ENCODE measurements around the gene ZNF641. TPM values are rescaled to one million over a fixed set of nuclear protein-coding genes. Genes with fewer than 3 reads are reported as not detected.

ZNF641 gene
- total RNA-seq, 2 experiments from 2014 or later: 3.5 to 6.0 TPM

DNA sequence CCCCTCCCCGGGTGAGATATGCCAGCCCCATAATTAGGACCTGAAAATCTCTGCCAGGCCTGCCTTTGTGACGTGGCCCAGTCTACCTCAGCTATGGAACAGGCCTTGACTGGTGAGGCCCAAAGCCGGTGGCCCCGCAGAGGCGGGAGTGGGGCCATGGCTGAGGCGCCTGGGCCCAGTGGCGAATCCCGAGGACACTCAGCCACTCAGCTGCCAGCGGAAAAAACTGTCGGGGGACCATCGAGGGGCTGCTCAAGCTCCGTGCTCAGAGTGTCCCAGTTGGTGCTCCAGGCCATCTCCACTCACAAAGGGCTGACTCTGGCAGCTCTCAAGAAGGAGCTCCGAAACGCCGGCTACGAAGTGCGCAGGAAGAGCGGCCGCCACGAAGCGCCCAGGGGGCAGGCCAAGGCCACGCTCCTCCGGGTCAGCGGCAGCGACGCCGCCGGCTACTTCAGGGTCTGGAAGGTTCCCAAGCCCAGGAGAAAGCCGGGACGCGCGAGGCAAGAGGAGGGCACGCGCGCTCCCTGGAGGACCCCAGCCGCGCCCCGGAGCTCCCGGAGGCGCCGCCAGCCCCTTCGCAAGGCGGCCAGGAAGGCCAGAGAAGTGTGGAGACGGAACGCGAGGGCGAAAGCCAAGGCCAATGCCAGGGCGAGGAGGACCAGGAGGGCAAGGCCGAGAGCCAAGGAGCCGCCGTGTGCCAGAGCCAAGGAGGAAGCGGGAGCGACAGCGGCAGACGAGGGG, 21.4 kb downstream of the ZNF641 start:
- CTCF ChIA-PET: no interaction called here
- intact Hi-C loops (cut with micrococcal nuclease): no loop called here
- Mint-ChIP-seq H3K9me3 (no peaks in the 10 kb centered on the region), H3K27ac (no peak overlapping the region), H3K4me1 (ENCODE audit: low read depth) (peaks cover 2% of the 10 kb centered on the region), H3K27me3 (ENCODE audit: low read depth) (no peaks in the 10 kb centered on the region), H3K36me3 (ENCODE audit: low read depth) (no peaks in the 10 kb centered on the region), H3K4me3 (no peak overlapping the region)
- DNase-seq: no peak

DNA sequence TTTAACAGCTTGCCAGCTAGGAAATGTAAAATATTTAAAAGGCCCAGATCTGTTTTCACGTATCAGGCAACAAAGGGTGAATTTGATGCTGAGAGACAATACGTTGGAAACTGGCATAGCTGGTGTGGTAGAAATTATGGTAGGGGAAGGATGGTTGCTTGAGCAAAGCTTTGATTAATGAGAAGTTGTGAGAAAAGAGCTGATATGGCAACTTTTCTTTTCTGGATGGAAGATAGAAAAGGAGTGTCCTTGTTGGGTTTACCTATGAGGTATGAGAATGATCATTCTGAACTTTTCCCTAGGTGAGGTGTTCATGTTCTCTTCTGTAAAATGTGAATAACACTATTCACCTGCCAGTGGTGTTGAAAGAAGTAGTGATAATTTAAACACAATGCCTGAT, 34.2 kb downstream of the ZNF641 start:
- H3K9me3 Mint-ChIP-seq: peaks cover 3% of the 10 kb centered on the region
- H3K4me3 Mint-ChIP-seq: no peak overlapping the region
- intact Hi-C loops (cut with micrococcal nuclease): no loop called here
- H3K27me3 Mint-ChIP-seq (ENCODE audit: low read depth): no peaks in the 10 kb centered on the region
- DNase-seq: no peak
- CTCF ChIA-PET: no interaction called here
- no peak overlapping the region for H3K27ac Mint-ChIP-seq
- no peaks in the 10 kb centered on the region for H3K36me3 Mint-ChIP-seq (ENCODE audit: low read depth)
- H3K4me1 Mint-ChIP-seq (ENCODE audit: low read depth): no peaks in the 10 kb centered on the region

DNA sequence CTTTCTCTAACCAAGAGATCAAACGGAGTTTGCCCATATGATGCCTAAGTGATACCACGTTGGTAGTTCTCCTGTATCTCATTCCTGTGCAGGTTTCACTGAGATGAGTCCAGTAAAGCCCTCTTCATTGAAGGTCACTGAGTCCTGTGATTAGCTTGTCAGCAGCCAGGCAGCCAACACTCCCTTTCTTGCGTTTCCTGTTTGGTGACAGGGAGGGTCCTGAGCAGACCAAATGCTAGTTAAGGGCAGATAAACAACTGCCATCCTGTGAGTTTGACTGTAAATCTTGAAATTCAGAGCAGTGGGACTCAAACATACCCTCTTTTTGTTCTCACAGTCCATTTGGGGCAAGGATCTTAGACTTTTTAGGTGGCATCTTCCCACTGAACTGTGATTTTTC, 39.4 kb downstream of the ZNF641 start:
- CTCF ChIA-PET: no interaction called here

DNA sequence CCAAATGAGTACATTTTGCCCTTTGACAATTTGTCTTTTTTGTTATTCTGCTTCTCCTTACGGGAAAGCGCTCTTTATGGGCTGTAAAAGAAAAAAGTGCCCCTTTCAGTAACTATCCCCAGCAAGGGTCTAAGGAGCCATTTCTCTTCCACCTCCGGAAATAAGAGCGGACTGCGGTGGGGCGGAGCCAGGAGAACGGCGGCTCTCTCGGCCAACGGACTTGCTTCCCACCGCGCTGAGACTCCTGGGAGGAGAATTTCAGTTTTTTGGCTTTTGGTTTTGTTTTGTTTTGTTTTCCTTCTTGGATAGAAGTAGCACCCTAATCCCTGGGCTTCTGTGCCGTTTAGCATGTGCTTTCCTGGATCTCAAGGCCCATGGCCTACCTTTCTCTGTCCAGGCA, 43.5 kb downstream of the ZNF641 start:
- Mint-ChIP-seq H3K27me3 (ENCODE audit: low read depth) (no peaks in the 10 kb centered on the region), H3K4me3 (no peak overlapping the region), H3K9me3 (no peaks in the 10 kb centered on the region), H3K27ac (no peak overlapping the region), H3K4me1 (ENCODE audit: low read depth) (no peaks in the 10 kb centered on the region), H3K36me3 (ENCODE audit: low read depth) (no peaks in the 10 kb centered on the region)
- CTCF ChIA-PET: no interaction called here
- intact Hi-C loops (cut with micrococcal nuclease): no loop called here
- DNase-seq: no peak

More for the DNA sequence above, 39.4 kb downstream of the ZNF641 start:
- Mint-ChIP-seq H3K27me3 (ENCODE audit: low read depth) (no peaks in the 10 kb centered on the region), H3K4me1 (ENCODE audit: low read depth) (no peaks in the 10 kb centered on the region), H3K36me3 (ENCODE audit: low read depth) (no peaks in the 10 kb centered on the region), H3K4me3 (no peak overlapping the region), H3K9me3 (no peaks in the 10 kb centered on the region), H3K27ac (no peak overlapping the region)
- intact Hi-C loops (cut with micrococcal nuclease): no loop called here
- no peak for DNase-seq

DNA sequence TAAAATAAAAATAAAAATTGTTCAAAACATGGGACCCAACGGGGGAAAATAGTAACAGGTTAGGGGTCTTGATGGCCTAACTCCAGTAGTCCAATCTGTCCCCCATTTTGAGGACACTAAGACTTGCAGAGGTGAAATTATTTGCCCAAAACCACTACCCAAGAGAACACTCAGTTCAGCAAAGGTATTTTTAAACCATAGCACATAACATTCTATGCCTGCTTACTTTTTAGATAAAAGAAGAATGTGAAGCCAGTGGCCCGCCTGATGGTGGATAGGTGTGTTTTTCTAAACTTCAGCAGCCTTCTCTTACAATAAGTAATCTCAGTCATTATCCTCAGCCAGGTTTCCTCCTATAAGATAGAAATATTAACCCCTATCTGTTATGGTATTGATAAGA, 45.5 kb downstream of the ZNF641 start:
- H3K4me3 Mint-ChIP-seq: no peak overlapping the region
- no peaks in the 10 kb centered on the region for H3K9me3 Mint-ChIP-seq
- no peak overlapping the region for H3K27ac Mint-ChIP-seq
- no peaks in the 10 kb centered on the region for H3K4me1 Mint-ChIP-seq (ENCODE audit: low read depth)
- intact Hi-C loops (cut with micrococcal nuclease): no loop called here
- H3K27me3 Mint-ChIP-seq (ENCODE audit: low read depth): no peaks in the 10 kb centered on the region
- no peaks in the 10 kb centered on the region for H3K36me3 Mint-ChIP-seq (ENCODE audit: low read depth)
- CTCF ChIA-PET: no interaction called here
- no peak for DNase-seq

DNA sequence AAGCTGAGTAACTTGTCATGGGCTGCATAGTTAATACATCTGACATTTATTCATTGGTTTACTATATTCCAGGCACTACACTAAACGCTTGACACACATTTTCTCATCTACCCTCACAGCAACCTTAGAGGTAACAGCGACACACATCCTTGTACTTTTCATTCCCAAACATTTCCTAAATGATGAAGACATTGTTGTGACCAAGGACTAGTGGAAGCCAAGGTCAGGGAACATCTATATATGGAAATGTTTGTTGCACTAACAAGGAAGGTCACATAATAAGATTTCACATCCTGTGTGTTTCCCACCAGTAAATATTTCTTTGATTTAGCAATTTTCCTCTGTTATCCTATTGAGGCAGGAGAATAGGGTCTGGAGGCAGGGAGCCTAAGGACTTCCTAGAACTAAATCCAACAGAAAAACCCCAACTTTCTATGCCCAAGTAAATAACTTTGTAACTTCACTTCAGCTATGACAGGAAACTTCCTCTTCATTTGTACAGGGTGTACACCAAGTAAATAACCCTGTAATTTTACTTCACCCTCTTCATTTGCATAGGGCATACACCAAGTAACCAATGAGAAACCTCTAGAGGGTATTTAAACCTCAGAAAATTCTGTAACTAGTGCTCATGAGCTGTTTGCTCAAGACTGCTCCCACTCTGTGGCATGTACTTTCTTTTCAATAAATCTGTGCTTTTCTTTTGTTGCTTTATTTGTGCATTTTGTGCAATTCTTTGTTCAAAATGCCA, 48.4 kb downstream of the ZNF641 start:
- CTCF ChIA-PET: no interaction called here
- Mint-ChIP-seq H3K36me3 (ENCODE audit: low read depth) (no peaks in the 10 kb centered on the region), H3K4me1 (ENCODE audit: low read depth) (no peaks in the 10 kb centered on the region), H3K9me3 (no peaks in the 10 kb centered on the region), H3K4me3 (no peak overlapping the region), H3K27ac (no peak overlapping the region), H3K27me3 (ENCODE audit: low read depth) (no peaks in the 10 kb centered on the region)
- intact Hi-C loops (cut with micrococcal nuclease): no loop called here
- DNase-seq: no peak

DNA sequence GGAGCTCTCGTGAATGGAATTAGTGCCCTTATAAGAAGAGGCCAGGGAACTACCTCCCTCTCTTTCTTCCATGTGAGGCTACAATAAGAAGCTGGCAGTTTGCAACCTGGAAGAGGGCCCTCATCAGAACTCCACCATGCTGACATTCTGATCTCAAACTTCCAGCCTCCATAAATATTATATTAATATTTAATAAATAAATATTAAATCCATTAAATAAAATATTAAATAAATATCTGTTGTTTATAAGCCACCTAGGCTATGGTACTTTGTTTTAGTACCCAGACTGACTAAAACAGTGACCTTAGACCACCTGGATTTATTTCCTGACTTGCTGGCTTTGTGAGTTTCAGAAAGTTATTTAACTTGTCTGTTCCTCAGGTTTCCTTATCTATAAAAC, 49.9 kb downstream of the ZNF641 start:
- no peak overlapping the region for H3K4me3 Mint-ChIP-seq
- CTCF ChIA-PET: no interaction called here
- H3K9me3 Mint-ChIP-seq: no peaks in the 10 kb centered on the region
- intact Hi-C loops (cut with micrococcal nuclease): no loop called here
- H3K27me3 Mint-ChIP-seq (ENCODE audit: low read depth): no peaks in the 10 kb centered on the region
- H3K4me1 Mint-ChIP-seq (ENCODE audit: low read depth): peaks cover 8% of the 10 kb centered on the region
- H3K27ac Mint-ChIP-seq: no peak overlapping the region
- no peak for DNase-seq
- H3K36me3 Mint-ChIP-seq (ENCODE audit: low read depth): no peaks in the 10 kb centered on the region

DNA sequence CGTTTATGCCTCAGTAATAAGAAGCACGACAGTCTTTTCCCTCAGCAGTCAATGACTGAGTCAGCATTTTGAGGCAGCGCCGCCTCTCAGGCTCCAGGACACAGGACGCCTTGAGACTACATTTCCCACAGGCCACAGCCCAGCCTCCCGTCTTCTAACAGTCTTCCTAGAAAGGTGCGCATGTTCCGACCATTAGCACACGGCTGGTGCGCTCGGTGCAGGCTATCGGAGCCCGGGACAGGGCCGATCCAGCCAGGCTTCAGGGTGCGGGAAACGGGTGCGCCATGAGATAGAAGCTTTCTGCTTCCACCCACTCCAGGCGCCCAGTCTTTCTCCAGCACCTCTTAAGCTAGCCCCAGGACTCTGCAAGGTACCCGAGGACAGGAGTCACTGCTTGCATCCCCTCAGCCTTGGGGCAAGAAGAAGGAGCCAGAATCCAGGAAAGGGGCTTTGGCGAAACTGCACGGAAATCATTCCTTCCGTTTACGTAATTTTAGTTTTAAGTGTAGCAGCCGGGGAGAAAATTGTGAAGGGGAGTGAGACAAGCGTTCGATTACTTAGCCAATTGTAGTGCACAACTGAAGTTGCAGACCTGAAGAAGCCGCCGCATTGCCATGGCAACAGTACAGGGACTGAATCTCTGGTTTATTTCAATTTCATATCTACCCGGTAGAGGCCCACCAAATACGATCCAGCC, 54.0 kb downstream of the ZNF641 start:
- intact Hi-C loops (cut with micrococcal nuclease): no loop called here
- CTCF ChIA-PET: interaction anchor here (1.0 kb wide), 1 partner anchor 10 kb away, joined by 3 read pairs; no protein-coding TSS in a partner anchor
- Mint-ChIP-seq H3K27ac (no peak overlapping the region), H3K4me1 (ENCODE audit: low read depth) (peaks cover 8% of the 10 kb centered on the region), H3K36me3 (ENCODE audit: low read depth) (no peaks in the 10 kb centered on the region), H3K27me3 (ENCODE audit: low read depth) (no peaks in the 10 kb centered on the region), H3K9me3 (no peaks in the 10 kb centered on the region), H3K4me3 (peak overlapping the region; percentile 72)
- DNase-seq: peak; percentile 77

DNA sequence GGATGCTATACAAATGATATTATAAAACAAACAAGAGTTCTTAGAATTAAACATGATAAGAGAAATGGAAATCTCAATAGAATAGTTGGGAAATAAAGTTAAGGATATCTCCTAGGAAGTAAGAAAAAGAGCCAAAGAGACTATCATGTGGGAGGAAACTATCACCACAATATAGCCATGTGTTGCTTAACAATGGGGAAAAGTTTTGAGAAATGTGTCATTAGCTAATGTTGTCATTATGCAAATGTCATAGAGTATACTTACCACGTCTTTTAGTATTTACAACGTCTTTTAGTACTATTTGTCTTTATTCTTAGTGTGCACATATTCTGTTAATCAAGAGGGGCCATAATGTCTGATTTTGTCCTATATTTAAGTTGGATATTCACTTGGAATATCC, 58.7 kb downstream of the ZNF641 start:
- Mint-ChIP-seq H3K36me3 (ENCODE audit: low read depth) (no peaks in the 10 kb centered on the region), H3K4me3 (no peak overlapping the region), H3K27me3 (ENCODE audit: low read depth) (no peaks in the 10 kb centered on the region), H3K4me1 (ENCODE audit: low read depth) (peaks cover 9% of the 10 kb centered on the region), H3K27ac (no peak overlapping the region), H3K9me3 (no peaks in the 10 kb centered on the region)
- no peak for DNase-seq
- intact Hi-C loops (cut with micrococcal nuclease): no loop called here
- CTCF ChIA-PET: no interaction called here

DNA sequence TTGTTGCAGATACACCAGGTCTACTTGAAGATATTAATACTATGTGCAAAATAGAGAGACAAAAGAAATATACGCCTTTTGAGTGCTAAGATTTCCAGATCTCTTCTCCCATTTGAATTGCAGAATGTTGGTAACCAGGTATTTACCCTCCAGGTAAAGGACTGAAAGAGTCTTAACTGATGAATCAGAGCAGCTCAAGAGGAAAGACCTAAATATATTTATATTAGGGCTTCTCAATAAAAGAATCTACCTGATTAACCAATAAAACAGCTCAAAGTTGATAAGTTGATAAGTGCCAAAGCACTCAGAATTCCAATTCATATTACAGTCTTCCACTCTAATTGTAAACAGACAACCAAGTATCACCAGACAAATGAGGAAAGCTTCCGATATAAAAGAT, 59.2 kb downstream of the ZNF641 start:
- Mint-ChIP-seq H3K36me3 (ENCODE audit: low read depth) (no peaks in the 10 kb centered on the region), H3K4me1 (ENCODE audit: low read depth) (peaks cover 8% of the 10 kb centered on the region), H3K9me3 (no peaks in the 10 kb centered on the region), H3K4me3 (no peak overlapping the region), H3K27ac (no peak overlapping the region), H3K27me3 (ENCODE audit: low read depth) (no peaks in the 10 kb centered on the region)
- no peak for DNase-seq
- CTCF ChIA-PET: no interaction called here
- intact Hi-C loops (cut with micrococcal nuclease): no loop called here

DNA sequence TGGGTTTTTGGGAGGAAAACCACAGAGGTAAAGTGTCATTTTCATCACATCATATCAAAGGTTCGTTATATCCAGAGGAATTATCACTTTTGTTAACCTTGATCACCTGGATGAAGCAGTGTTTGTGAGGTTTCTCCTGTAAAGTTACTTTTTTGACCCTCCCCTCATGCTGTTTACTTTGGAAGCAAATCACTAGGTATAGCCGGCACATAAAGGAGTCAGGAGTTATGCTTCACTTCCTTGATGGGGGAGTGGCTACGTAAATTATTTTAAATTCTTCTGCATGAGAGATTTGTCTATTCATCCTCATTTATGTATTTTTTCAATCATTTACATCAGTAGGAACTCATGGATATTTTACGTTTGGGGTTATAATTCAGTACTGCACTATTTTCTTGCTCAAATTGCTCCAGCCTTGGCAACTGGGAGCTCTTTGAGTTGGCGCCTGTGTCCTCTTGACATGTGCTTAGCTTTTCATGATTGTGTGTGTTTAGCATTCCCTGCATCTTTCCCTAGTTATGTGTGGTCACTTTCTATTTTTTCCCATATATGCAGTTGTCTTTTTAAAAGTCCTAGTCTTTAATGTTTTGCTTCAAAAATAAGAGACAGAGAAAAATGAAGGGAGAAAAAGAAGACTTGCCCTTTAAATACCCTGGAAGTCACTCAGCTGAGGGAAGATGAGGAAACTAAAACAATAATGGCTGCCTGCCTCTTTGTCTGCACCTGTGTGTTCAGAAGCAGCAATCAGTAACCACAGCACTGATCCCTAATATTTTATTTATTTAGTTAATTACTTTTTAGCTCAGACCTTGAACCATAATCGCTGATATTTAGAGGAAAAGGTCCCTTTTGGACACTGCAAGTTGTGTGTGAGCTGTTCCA, 62.1 kb downstream of the ZNF641 start:
- CTCF ChIA-PET: interaction anchor here (0.7 to 1.2 kb wide), 2 partner anchors 8 to 329 kb away, joined by 3 to 5 read pairs; no protein-coding TSS in a partner anchor
- Mint-ChIP-seq H3K4me1 (ENCODE audit: low read depth) (peaks cover 16% of the 10 kb centered on the region), H3K9me3 (no peaks in the 10 kb centered on the region), H3K27me3 (ENCODE audit: low read depth) (no peaks in the 10 kb centered on the region), H3K4me3 (no peak overlapping the region), H3K27ac (no peak overlapping the region), H3K36me3 (ENCODE audit: low read depth) (no peaks in the 10 kb centered on the region)
- DNase-seq: no peak
- intact Hi-C loops (cut with micrococcal nuclease): loop anchor here (10.0 kb wide), 1 partner anchor 66 kb away; the partner anchor contains the start of gene ZNF641
